ENCODE measurements around the gene MMAB.

Gene MMAB

DNA sequence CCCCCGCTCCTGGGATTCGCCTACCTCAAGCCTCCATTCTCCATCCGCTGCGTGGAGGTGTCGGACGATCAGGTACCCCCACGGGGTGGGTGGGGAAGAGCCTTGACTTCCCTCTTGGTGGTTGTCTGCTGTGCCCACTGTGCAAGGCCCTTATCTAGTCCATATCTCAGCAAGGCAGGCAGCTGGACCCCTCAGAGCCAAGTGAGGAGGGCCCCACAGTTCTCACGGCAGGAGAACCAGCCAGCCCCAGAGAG lies 39.9 kb downstream of the MMAB start:
- no peak for ATAC-seq (ENCODE audit: low read depth)
- H3K4me1 ChIP-seq (ENCODE audit: insufficient read depth, poor library complexity, severe bottlenecking) = no peaks in the 10 kb centered on the region
- no peak overlapping the region for H3K4me3 ChIP-seq (ENCODE audit: severe bottlenecking)
- no peak overlapping the region for H3K27ac ChIP-seq (ENCODE audit: poor library complexity, severe bottlenecking)
- no peaks in the 10 kb centered on the region for H3K9me3 ChIP-seq (ENCODE audit: severe bottlenecking)
- no peak for DNase-seq (ENCODE audit: low spot score)
- no peak for TF ChIP-seq CTCF (IDR thresholded peaks at IDR 0.05; ENCODE audit: poor library complexity, severe bottlenecking)
- peaks cover 3% of the 10 kb centered on the region for H3K36me3 ChIP-seq (ENCODE audit: low read depth)
- H3K27me3 ChIP-seq (ENCODE audit: insufficient read depth, poor library complexity, severe bottlenecking) = no peaks in the 10 kb centered on the region

- H3K9me3 ChIP-seq (ENCODE audit: severe bottlenecking) = no peaks in the 10 kb centered on the region
- no peak overlapping the region for H3K27ac ChIP-seq (ENCODE audit: poor library complexity, severe bottlenecking)
- TF ChIP-seq CTCF (IDR thresholded peaks at IDR 0.05; ENCODE audit: poor library complexity, severe bottlenecking) = no peak
- H3K4me3 ChIP-seq (ENCODE audit: severe bottlenecking) = no peak overlapping the region
- no peaks in the 10 kb centered on the region for H3K27me3 ChIP-seq (ENCODE audit: insufficient read depth, poor library complexity, severe bottlenecking)
- H3K36me3 ChIP-seq (ENCODE audit: low read depth) = peaks cover 3% of the 10 kb centered on the region
- ATAC-seq (ENCODE audit: low read depth) = no peak
- H3K4me1 ChIP-seq (ENCODE audit: insufficient read depth, poor library complexity, severe bottlenecking) = no peaks in the 10 kb centered on the region
- DNase-seq (ENCODE audit: low spot score) = no peak
These were observed 40.4 kb downstream of the MMAB start for GRCh38 chr12:109532721-109533486.

- peaks cover 3% of the 10 kb centered on the region for H3K36me3 ChIP-seq (ENCODE audit: low read depth)
These were observed 41.9 kb downstream of the MMAB start for GRCh38 chr12:109531411-109531810.

DNA sequence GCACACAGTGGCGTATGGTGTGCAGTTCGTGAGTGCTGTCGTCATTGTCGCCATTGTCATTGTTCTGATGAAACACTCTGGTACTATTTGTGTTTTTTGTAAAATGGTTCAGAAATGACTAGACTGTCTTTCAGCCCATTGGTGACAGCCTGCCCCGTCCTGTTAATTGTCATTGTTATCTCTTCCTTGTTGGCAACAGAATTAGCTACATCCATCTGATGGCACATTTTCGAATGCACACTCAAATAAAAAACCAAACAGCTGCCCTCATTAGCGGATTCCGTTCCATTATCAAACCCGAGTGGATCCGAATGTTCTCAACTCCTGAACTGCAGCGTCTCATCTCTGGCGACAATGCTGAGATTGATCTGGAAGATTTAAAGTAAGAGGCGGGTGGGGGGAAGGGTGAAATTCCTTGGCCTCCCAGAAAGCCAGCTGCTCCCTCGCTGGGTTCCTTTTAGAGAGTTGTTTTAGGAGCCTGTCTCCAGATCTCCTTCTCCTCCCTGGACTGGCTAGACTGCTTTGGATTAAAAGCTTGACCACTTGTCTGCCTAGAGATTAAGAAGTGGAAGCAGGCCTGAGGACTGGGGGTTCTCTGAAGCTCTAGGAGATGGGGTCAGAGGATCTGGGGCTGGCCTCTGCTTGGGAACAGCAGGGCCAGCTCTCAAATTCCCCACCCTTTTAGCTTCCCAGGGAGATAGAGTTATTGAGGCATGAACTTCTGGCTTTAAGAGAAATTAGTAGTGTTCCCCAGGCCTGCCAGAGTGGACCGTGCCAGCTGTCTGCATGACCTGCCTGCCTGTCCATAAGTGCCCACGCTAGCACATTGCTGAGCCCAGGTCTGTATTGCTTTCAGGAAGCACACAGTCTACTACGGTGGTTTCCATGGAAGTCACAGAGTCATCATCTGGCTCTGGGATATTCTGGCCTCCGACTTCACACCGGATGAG lies 43.3 kb downstream of the MMAB start:
- H3K27ac ChIP-seq (ENCODE audit: poor library complexity, severe bottlenecking) = no peak overlapping the region
- no peak for TF ChIP-seq CTCF (IDR thresholded peaks at IDR 0.05; ENCODE audit: poor library complexity, severe bottlenecking)
- H3K4me3 ChIP-seq (ENCODE audit: severe bottlenecking) = no peak overlapping the region
- H3K27me3 ChIP-seq (ENCODE audit: insufficient read depth, poor library complexity, severe bottlenecking) = no peaks in the 10 kb centered on the region
- ATAC-seq (ENCODE audit: low read depth) = no peak
- H3K36me3 ChIP-seq (ENCODE audit: low read depth) = peaks cover 11% of the 10 kb centered on the region
- no peaks in the 10 kb centered on the region for H3K4me1 ChIP-seq (ENCODE audit: insufficient read depth, poor library complexity, severe bottlenecking)
- no peaks in the 10 kb centered on the region for H3K9me3 ChIP-seq (ENCODE audit: severe bottlenecking)
- DNase-seq (ENCODE audit: low spot score) = no peak

More at GRCh38 chr12:109531411-109531810, 41.9 kb downstream of the MMAB start:
- no peaks in the 10 kb centered on the region for H3K9me3 ChIP-seq (ENCODE audit: severe bottlenecking)
- no peak for DNase-seq (ENCODE audit: low spot score)
- no peaks in the 10 kb centered on the region for H3K27me3 ChIP-seq (ENCODE audit: insufficient read depth, poor library complexity, severe bottlenecking)
- no peak for ATAC-seq (ENCODE audit: low read depth)
- no peak for TF ChIP-seq CTCF (IDR thresholded peaks at IDR 0.05; ENCODE audit: poor library complexity, severe bottlenecking)
- no peaks in the 10 kb centered on the region for H3K4me1 ChIP-seq (ENCODE audit: insufficient read depth, poor library complexity, severe bottlenecking)
- H3K27ac ChIP-seq (ENCODE audit: poor library complexity, severe bottlenecking) = no peak overlapping the region
- H3K4me3 ChIP-seq (ENCODE audit: severe bottlenecking) = no peak overlapping the region
